ENCODE results near the gene PPP1R12B.
"Not testable (repeated sequence)": the region's sequence is repeated elsewhere in the genome, so short reads cannot be mapped to it uniquely, and the experiment has no call there.

- TF ChIP-seq, protein P1, sequence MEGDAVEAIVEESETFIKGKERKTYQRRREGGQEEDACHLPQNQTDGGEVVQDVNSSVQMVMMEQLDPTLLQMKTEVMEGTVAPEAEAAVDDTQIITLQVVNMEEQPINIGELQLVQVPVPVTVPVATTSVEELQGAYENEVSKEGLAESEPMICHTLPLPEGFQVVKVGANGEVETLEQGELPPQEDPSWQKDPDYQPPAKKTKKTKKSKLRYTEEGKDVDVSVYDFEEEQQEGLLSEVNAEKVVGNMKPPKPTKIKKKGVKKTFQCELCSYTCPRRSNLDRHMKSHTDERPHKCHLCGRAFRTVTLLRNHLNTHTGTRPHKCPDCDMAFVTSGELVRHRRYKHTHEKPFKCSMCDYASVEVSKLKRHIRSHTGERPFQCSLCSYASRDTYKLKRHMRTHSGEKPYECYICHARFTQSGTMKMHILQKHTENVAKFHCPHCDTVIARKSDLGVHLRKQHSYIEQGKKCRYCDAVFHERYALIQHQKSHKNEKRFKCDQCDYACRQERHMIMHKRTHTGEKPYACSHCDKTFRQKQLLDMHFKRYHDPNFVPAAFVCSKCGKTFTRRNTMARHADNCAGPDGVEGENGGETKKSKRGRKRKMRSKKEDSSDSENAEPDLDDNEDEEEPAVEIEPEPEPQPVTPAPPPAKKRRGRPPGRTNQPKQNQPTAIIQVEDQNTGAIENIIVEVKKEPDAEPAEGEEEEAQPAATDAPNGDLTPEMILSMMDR (conservative IDR thresholded peaks at IDR 0.05; ENCODE audit: low read length): not testable (repeated sequence)
- TF ChIP-seq EZH2phosphoT487 (IDR thresholded peaks at IDR 0.05; ENCODE audit: borderline replicate concordance, low read depth, low read length): not testable (repeated sequence)
Observed at GRCh38 chr1:202620036-202620435, 271.5 kb downstream of the PPP1R12B start.

Measured in OCI-LY7 (cell line).